OCI-LY7 (cell line): Measurements from ENCODE around the gene WRAP73. TPM values are rescaled to one million over a fixed set of nuclear protein-coding genes. Genes with fewer than 3 reads are reported as not detected.

Experiments
- BruUV-seq: library from RNA; stranded (reverse); fragments of 400-500 nt; replicated peaks from 2 replicates; lab custom pipeline; 2021; lab: Mats Ljungman, UMichigan
- CTCF ChIA-PET: fragments of 300-600 bp; sonication (Branson Sonifier 250); formaldehyde crosslinking; loops from one replicate; lab custom pipeline; 2022; ENCODE audit warnings: antibody characterized with exemption; ENCODE audit not compliant: unreplicated experiment; lab: Charles Lee
- POLR2A ChIA-PET: fragments of 300-600 bp; sonication (Branson Sonifier 250); formaldehyde crosslinking; loops from one replicate; lab custom pipeline; 2022; ENCODE audit warnings: antibody characterized with exemption; lab: Charles Lee
- DNase-seq: peaks from one replicate; pipeline ENCODE4 v3.0.0-alpha.2; 2015; ENCODE audit warnings: low spot score
- H2AFZ ChIP-seq: fragments of 200-600 bp; sonication (generic), shearing (Covaris generic); 2 replicates; pipeline ENCODE4 v1.6.1; 2014; ENCODE audit warnings: mild to moderate bottlenecking, antibody characterized with exemption, low read length, moderate library complexity
- H3K27ac ChIP-seq: fragments of 200-600 bp; sonication (generic); 2 replicates; pipeline ENCODE4 v1.5.1; 2014; ENCODE audit warnings: mixed run types, low read depth, mild to moderate bottlenecking, moderate library complexity, low read length, inconsistent platforms; ENCODE audit not compliant: poor library complexity, severe bottlenecking
- H3K36me3 ChIP-seq: fragments of 200-600 bp; sonication (generic); 2 replicates; pipeline ENCODE4 v1.6.1; 2014; ENCODE audit warnings: mild to moderate bottlenecking, antibody characterized with exemption, low read length, moderate library complexity, mixed read lengths; ENCODE audit not compliant: insufficient read depth
- H3K4me1 ChIP-seq: fragments of 200-600 bp; sonication (generic); 2 replicates; pipeline ENCODE4 v1.5.1; 2014; ENCODE audit warnings: mild to moderate bottlenecking, low read length; ENCODE audit not compliant: insufficient read depth, poor library complexity, severe bottlenecking
- H3K4me2 ChIP-seq: fragments of 200-600 bp; sonication (generic); 2 replicates; pipeline ENCODE4 v1.6.1; 2014; ENCODE audit warnings: mild to moderate bottlenecking, low read length
- H3K4me3 ChIP-seq: fragments of 200-600 bp; sonication (generic); 2 replicates; pipeline ENCODE4 v1.5.1; 2014; ENCODE audit warnings: mild to moderate bottlenecking, low read depth, low read length; ENCODE audit not compliant: poor library complexity, severe bottlenecking
- H3K79me2 ChIP-seq: fragments of 200-600 bp; sonication (generic); 2 replicates; pipeline ENCODE4 v1.6.1; 2016; ENCODE audit warnings: low read depth, mild to moderate bottlenecking, low read length, moderate library complexity, mixed read lengths; ENCODE audit not compliant: insufficient read depth
- H3K9me2 ChIP-seq: fragments of 200-600 bp; sonication (generic); 2 replicates; pipeline ENCODE4 v1.6.1; 2016; ENCODE audit warnings: mild to moderate bottlenecking, low read length, mixed read lengths; ENCODE audit not compliant: insufficient read depth
- H3K9me3 ChIP-seq: fragments of 200-600 bp; sonication (generic); 2 replicates; pipeline ENCODE4 v1.6.1; 2014; ENCODE audit warnings: mild to moderate bottlenecking, mixed run types, low read length, mixed read lengths
- H4K20me1 ChIP-seq: fragments of 200-600 bp; sonication (generic); 2 replicates; pipeline ENCODE4 v1.6.1; 2014; ENCODE audit warnings: mild to moderate bottlenecking, antibody characterized with exemption, low read length, moderate library complexity, mixed read lengths; ENCODE audit not compliant: insufficient read depth
- CTCF ChIP-seq: fragments of 200-600 bp; sonication (generic); conservative IDR thresholded peaks from 2 replicates; pipeline ENCODE4 v1.5.1; 2014; ENCODE audit warnings: mild to moderate bottlenecking, antibody characterized with exemption, low read length, moderate library complexity, mixed read lengths
- EZH2phosphoT487 ChIP-seq: fragments of 200-600 bp; sonication (generic); IDR thresholded peaks from 2 replicates; pipeline ENCODE4 v1.6.1; 2018; ENCODE audit warnings: low read depth, borderline replicate concordance, mild to moderate bottlenecking, mixed run types, antibody characterized with exemption, low read length, moderate library complexity, mixed read lengths
- intact Hi-C: fragments of 100-400 bp; cut with micrococcal nuclease; formaldehyde crosslinking; loops from one replicate; pipeline ENCODE4 v1.10.0; 2022; ENCODE audit not compliant: unreplicated experiment
- total RNA-seq, 2 experiments: library from RNA; depleted of rRNA in 1 of 2; stranded (reverse); fragments of >200 nt in 1 of 2; shearing (Covaris generic) in 1 of 2; gene quantifications; 2 replicates each; pipeline ENCODE4 v1.2.3, GENCODE V29; 2014 to 2022

Gene WRAP73
- total RNA-seq, 2 experiments from 2014 or later, result 34.7 to 40.0 TPM

GRCh38 chr1:3680488-3681230 lies 30.8 kb upstream of the WRAP73 start:
- H3K36me3 ChIP-seq, result no peaks in the 10 kb centered on the region
- no peak overlapping the region for H3K4me3 ChIP-seq
- no peak for DNase-seq
- no peaks in the 10 kb centered on the region for H3K79me2 ChIP-seq
- no peaks in the 10 kb centered on the region for H3K9me3 ChIP-seq
- no peaks in the 10 kb centered on the region for H3K9me2 ChIP-seq
- POLR2A ChIA-PET, result interaction anchor here (0.9 kb wide), 1 partner anchor 25 kb away, joined by 6 read pairs; no protein-coding TSS in a partner anchor
- H2AFZ ChIP-seq, result no peak overlapping the region
- H3K27ac ChIP-seq, result no peak overlapping the region
- H3K4me2 ChIP-seq, result no peak overlapping the region
- BruUV-seq, result no TSS peak
- no peak for TF ChIP-seq CTCF
- TF ChIP-seq EZH2phosphoT487, result no peak
- H3K4me1 ChIP-seq, result peaks cover 23% of the 10 kb centered on the region
- intact Hi-C loops, result no loop called here
- no peaks in the 10 kb centered on the region for H4K20me1 ChIP-seq
- CTCF ChIA-PET, result no interaction called here

- CTCF ChIA-PET, result no interaction called here
- TF ChIP-seq CTCF, result no peak
- TF ChIP-seq EZH2phosphoT487, result no peak
- peaks cover 23% of the 10 kb centered on the region for H3K4me1 ChIP-seq
- H3K4me3 ChIP-seq, result no peak overlapping the region
- H3K27ac ChIP-seq, result no peak overlapping the region
- no peaks in the 10 kb centered on the region for H4K20me1 ChIP-seq
- no peak for DNase-seq
- no peak overlapping the region for H2AFZ ChIP-seq
- POLR2A ChIA-PET, result no interaction called here
- H3K9me3 ChIP-seq, result no peaks in the 10 kb centered on the region
- intact Hi-C loops, result no loop called here
- H3K4me2 ChIP-seq, result no peak overlapping the region
- BruUV-seq, result no TSS peak
- H3K9me2 ChIP-seq, result no peaks in the 10 kb centered on the region
- no peaks in the 10 kb centered on the region for H3K79me2 ChIP-seq
- H3K36me3 ChIP-seq, result no peaks in the 10 kb centered on the region
These were observed 30.0 kb upstream of the WRAP73 start for GRCh38 chr1:3679799-3680453.

GRCh38 chr1:3679098-3679555 lies 29.2 kb upstream of the WRAP73 start:
- no peak overlapping the region for H3K4me2 ChIP-seq
- H3K27ac ChIP-seq, result no peak overlapping the region
- no peak overlapping the region for H3K4me3 ChIP-seq
- ChIA-PET CTCF (no interaction called here), POLR2A (no interaction called here)
- H3K9me2 ChIP-seq, result no peaks in the 10 kb centered on the region
- no peaks in the 10 kb centered on the region for H3K79me2 ChIP-seq
- H3K4me1 ChIP-seq, result peaks cover 23% of the 10 kb centered on the region
- BruUV-seq, result no TSS peak
- TF ChIP-seq EZH2phosphoT487 (no peak), CTCF (no peak)
- H4K20me1 ChIP-seq, result no peaks in the 10 kb centered on the region
- no peaks in the 10 kb centered on the region for H3K9me3 ChIP-seq
- DNase-seq, result no peak
- intact Hi-C loops, result no loop called here
- H2AFZ ChIP-seq, result no peak overlapping the region
- H3K36me3 ChIP-seq, result no peaks in the 10 kb centered on the region
